ENCODE data around the gene HSF4.

Gene HSF4

GRCh38 chr16:67163999-67164558 is 466 bp upstream of the HSF4 start:
- TF ChIP-seq FOXP2 (optimal IDR thresholded peaks at IDR 0.05; ENCODE audit: borderline replicate concordance, extremely low read depth, extremely low read length, insufficient read depth) = no peak
- no peak for TF ChIP-seq POLR2AphosphoS5 (IDR thresholded peaks at IDR 0.05; ENCODE audit: low read depth, low read length)

GRCh38 chr16:67165121-67166078 is 855 bp downstream of the HSF4 start:
- TF ChIP-seq REST (IDR thresholded peaks at IDR 0.05; ENCODE audit: insufficient read depth in 1 of 2, low read depth in 2 of 2, low read length in 2 of 2) = no peak
- no peak for TF ChIP-seq FOXP2 (optimal IDR thresholded peaks at IDR 0.05; ENCODE audit: borderline replicate concordance, extremely low read depth, extremely low read length, insufficient read depth)
- no peak for TF ChIP-seq TAF1 (IDR thresholded peaks at IDR 0.05; ENCODE audit: borderline replicate concordance, insufficient read depth, low read length)
- TF ChIP-seq SIN3A (IDR thresholded peaks at IDR 0.05; ENCODE audit: borderline replicate concordance, insufficient read depth, low read length) = no peak
- TF ChIP-seq POLR2AphosphoS5 (IDR thresholded peaks at IDR 0.05; ENCODE audit: low read depth, low read length) = no peak

- no peak for TF ChIP-seq SIN3A (IDR thresholded peaks at IDR 0.05; ENCODE audit: borderline replicate concordance, insufficient read depth, low read length)
- no peak for TF ChIP-seq REST (IDR thresholded peaks at IDR 0.05; ENCODE audit: insufficient read depth in 1 of 2, low read depth in 2 of 2, low read length in 2 of 2)
- no peak for TF ChIP-seq FOXP2 (optimal IDR thresholded peaks at IDR 0.05; ENCODE audit: borderline replicate concordance, extremely low read depth, extremely low read length, insufficient read depth)
- no peak for TF ChIP-seq POLR2AphosphoS5 (IDR thresholded peaks at IDR 0.05; ENCODE audit: low read depth, low read length)
- TF ChIP-seq TAF1 (IDR thresholded peaks at IDR 0.05; ENCODE audit: borderline replicate concordance, insufficient read depth, low read length) = no peak
Observed at GRCh38 chr16:67166110-67166547, 1.6 kb downstream of the HSF4 start.

- TF ChIP-seq SIN3A (IDR thresholded peaks at IDR 0.05; ENCODE audit: borderline replicate concordance, insufficient read depth, low read length) = no peak
- TF ChIP-seq POLR2AphosphoS5 (IDR thresholded peaks at IDR 0.05; ENCODE audit: low read depth, low read length) = no peak
- no peak for TF ChIP-seq FOXP2 (optimal IDR thresholded peaks at IDR 0.05; ENCODE audit: borderline replicate concordance, extremely low read depth, extremely low read length, insufficient read depth)
- TF ChIP-seq TAF1 (IDR thresholded peaks at IDR 0.05; ENCODE audit: borderline replicate concordance, insufficient read depth, low read length) = no peak
- no peak for TF ChIP-seq REST (IDR thresholded peaks at IDR 0.05; ENCODE audit: insufficient read depth in 1 of 2, low read depth in 2 of 2, low read length in 2 of 2)
Observed at GRCh38 chr16:67166598-67167168, 2.1 kb downstream of the HSF4 start.

GRCh38 chr16:67167588-67167987 is 3.0 kb downstream of the HSF4 start:
- TF ChIP-seq FOXP2 (optimal IDR thresholded peaks at IDR 0.05; ENCODE audit: borderline replicate concordance, extremely low read depth, extremely low read length, insufficient read depth) (no peak), POLR2AphosphoS5 (IDR thresholded peaks at IDR 0.05; ENCODE audit: low read depth, low read length) (no peak), REST (IDR thresholded peaks at IDR 0.05; ENCODE audit: insufficient read depth in 1 of 2, low read depth in 2 of 2, low read length in 2 of 2) (no peak), SIN3A (IDR thresholded peaks at IDR 0.05; ENCODE audit: borderline replicate concordance, insufficient read depth, low read length) (no peak), TAF1 (IDR thresholded peaks at IDR 0.05; ENCODE audit: borderline replicate concordance, insufficient read depth, low read length) (no peak)
